Left renal pelvis (tissue), 4 donors: ENCODE data around the gene ZBTB20. TPM values are rescaled to one million over a fixed set of nuclear protein-coding genes. Genes with fewer than 3 reads are reported as not detected.
A peak's percentile ranks its signal among the peaks of the same experiment; 100 is the strongest.

Experiments used
- DNase-seq, 4 donors: peaks; one replicate each; pipeline ENCODE4 v3.0.0-alpha.2; 2013; ENCODE audit warnings: low read depth in 4 of 4, low spot score in 3 of 4
- polyA plus RNA-seq, 4 donors: library from polyadenylated mRNA; unstranded; fragments of 120-200 nt; gene quantifications; one replicate each; pipeline ENCODE4 v1.2.1, GENCODE V29; 2013; ENCODE audit not compliant: insufficient read length in 4 of 4

Gene ZBTB20
- polyA plus RNA-seq, 4 donors, result 4.8 to 6.6 (median 5.4) TPM

DNA sequence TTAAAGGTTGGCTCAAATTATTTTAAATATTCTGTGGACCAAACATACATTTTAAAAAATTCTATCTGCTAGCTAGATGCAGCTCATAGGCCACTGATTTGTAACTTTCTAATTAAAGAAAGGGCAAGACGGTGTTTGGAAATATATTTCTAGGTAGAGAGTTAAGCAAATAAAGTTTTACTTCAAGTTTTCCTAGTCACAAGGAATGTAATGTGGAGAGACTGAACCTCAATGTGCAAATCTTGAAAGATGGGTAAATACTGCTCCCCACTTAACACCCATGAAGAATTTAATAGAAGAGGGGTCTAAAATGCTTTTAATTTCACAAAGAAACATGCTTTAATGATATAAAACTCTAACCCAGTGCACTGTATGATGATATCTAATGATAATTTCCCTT, 678.0 kb downstream of the ZBTB20 start:
- DNase-seq, result no peak

DNA sequence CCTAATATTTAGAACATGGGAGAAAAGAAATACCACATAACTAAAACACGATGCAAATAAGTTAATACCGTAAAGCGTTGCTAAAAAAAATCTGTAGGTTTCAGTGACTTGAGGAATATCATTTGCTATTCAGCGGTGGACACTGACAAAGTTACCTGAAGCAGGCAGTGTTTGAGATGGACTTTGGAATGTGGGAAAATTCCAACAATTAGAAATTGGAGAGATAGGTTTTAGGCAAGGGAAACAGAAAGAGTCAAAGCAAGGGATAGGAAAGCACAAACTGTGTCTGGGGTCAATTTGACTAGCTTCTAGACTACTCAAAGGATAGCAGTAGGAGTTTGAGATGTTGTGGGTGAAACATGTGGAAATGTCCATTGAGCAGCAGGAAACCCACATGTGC, 680.3 kb downstream of the ZBTB20 start:
- DNase-seq, result no peak

DNA sequence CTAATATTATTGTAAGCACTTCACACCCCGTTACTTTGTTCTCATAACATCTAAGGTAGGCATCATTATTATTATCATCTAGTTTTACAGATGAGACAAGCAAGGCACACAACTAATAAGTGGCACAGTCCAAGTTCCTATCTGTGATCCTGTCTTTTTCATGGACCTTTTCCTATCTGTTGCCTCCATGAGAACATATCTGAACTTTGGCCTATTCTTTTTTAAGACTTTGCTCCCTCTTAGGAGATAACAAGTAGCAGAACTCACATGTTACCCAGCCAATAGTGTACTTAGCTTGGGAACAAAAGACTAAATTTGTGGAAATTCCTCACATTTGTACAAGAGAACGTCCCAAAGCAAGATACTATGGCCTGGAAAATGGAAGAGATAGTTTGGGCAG, 680.8 kb downstream of the ZBTB20 start:
- no peak for DNase-seq

DNA sequence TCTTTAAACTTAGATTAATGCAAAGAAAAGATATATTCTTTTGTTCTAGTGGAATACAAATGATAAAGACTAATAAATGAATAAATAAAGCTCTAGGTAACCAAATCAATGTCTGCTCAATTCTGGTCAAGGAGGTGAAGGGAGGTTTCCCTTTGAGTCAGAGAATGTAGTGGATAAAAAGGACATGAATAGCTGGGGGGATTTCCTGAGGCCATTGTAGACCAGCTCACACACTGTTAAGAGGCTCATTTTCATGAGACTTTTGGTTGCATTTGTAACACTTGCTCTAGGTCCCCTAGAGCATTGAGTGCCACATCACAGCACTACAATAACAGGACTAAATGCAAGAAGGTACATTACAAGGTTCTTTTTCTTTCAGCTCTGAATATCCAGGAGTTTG, 682.5 kb downstream of the ZBTB20 start:
- no peak for DNase-seq

DNA sequence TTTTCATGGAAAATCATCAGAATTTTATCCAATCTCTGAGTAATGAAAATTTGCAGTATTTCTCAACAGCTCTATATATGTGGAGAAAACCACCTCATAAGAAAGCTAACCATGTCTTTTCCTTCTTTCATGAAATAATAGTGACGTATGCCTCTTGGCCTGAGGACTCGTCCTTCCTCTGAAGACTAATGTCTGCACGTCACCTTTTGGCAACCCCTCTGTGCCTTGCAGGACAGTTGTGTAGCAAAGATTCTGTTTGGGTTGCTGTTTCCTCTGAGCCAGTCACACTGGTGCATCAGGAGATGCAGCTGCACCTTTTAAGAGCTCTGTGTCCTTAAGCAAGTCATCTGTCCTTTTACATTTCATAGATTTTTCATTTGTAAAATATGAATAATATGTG, 684.3 kb downstream of the ZBTB20 start:
- DNase-seq, result no peak

DNA sequence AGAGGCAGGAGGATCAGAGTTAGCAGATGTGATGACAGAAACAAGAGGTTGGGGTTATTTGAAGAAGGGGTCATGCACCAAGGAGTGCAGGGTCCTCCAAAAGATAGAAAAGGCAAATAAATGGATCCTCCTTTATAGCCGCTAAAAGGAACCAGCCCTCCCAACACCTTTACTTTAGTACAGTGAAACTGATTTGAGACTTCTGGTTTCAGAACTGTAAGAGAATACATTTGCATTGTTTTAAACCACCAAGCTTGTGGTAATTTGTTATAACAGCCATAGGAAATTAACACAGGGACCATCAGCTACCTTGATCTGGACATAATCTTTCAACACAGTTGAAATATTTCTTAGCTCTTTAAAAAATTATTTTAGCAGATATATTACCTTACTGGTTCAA, 686.6 kb downstream of the ZBTB20 start:
- DNase-seq, result no peak

DNA sequence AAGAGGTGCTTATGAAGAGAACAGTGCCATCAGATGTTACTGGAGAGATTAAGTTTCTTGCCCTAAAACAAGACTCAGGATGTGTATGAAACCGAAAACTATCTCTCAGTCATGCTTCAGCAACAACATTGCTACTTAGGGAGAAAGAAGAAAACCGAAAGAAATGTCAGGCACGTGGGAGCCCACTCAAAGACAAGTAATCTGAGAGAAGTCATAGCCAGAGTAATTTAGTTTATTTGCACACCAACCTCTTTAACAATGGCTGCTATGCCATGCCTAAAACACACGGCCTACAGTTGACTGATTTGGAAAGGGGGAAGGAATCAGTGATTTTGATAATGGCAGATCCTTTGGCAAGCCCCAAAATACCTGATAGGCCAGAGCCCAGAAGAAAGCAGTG, 690.3 kb downstream of the ZBTB20 start:
- DNase-seq, result no peak

DNA sequence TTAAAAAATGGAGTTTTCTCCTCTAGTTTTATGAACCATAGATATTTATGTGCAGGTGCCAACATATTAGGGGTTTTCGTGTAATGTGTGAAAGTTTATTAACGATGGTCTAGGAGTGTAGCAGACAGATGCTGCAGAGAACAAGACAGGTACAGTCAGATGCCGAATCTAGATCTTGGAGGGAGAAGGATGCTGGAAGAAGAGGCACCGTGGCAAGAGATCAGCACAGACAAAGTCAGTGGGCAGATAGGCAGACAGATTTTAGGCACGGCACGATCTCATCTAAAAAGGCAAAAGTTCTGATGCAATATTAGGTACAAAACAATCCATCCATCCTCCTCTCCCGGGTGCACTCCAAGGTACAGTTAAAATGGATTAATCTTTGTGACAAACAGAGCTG, 691.7 kb downstream of the ZBTB20 start:
- DNase-seq, result no peak

DNA sequence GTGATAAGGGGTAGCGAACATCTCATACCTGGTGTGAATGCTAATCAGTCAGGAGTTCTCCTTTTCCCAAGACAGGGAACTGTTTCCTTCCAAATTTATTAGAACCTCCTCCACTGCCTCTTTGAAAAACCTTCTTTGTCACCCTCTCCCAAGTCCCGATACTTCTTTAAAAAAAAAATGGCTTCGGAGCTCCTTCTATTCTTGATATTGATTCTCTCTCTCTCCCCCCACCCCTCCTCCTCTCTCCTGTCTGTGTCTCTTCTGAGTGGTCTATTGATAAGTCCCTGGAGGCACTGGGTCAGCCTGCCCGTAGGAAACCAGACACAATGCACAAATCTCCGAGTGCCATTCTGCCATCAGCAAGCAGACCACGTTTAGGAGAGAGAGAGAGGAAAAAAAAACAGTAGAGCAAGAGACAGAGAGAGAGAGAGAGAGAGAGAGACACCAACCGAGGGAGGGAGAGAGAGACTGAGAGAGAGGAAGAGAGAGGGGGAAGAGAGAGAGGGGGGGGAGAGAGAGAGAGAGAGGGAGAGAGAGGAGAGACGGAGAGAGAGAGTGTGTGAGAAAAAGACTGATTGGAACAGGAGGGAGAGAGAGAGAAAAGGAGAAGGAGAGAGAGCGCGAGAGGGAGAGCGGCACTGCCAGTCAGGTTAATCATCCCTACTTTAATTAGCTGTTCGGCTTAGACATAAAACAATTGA, 692.4 kb downstream of the ZBTB20 start:
- DNase-seq, result peak in 3 of 4 donors; percentile 39 to 58 (median 39)

DNA sequence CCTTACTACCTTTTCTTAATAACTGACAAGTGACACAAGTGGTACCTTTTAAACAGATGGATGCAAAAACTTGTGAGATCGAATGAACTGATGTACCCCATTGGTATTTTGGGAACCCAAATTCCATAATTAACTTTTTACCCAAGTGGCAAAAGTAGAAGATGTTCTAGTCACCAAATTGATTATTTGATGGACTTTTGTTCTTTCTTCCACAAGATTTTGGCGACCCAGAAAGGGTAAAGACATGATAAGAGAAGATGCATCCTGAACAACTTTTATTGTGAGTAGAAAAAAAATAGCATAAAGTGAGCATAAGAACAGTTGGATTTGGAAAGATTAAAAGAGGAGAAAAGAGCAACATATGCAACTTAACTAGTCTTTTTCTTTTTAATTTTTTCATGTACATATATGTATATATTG, 693.7 kb downstream of the ZBTB20 start:
- no peak for DNase-seq

DNA sequence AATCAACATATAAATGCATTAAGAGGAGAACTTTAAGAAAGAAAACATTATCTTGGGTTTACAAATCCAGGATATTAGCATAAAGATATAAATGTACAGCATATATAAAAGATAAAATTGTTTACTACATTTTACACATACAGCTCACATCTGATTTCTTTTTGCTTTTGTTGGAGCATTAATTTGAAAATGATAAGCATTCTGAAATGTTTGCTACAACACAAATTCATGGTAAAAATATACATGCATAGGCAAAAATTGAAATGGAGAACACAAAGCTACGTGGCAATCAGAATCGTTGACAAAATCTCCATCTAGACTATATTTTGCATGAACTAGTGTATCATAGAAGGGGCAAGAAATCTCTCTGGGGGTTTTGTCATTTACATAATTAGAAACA, 694.2 kb downstream of the ZBTB20 start:
- no peak for DNase-seq

DNA sequence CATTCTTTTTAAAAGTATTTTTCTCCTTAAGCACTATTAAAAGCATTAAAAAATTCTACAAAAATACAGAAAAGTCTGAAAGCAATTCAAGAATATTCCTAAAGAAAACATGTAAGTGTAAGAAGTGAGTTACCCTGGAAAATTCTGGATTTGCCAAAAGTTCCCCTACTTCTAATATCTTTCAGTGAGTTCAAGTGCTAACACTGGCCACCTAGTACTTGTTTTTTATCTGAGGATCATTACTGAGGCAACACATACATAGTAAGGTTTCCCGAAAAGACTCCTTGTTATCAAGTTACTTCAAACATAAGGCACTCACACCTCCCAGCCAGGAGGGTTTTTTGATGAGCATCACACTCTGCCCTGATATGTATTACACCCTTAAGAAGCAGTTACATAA, 694.8 kb downstream of the ZBTB20 start:
- DNase-seq, result no peak

DNA sequence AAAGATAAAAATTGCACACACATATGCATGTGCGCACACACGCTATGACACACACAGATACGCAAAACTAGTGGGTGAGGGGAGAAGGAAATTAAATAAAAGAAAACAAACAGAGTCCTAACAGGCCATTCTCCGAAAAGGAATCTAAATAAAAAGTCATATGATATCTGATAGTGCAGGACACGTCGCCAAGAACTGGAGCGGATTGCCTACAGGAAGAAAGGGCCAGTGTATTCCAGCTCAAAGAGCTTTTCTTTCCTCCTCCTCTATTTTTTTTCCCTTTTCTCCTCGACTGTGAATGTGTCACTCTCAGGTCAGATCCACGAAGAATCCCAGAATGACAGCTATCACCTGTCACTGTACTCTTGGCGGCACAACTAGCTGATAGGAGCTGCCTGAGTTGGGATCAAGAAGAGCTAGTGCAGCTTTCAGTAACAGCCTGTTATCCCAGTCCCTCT, 695.5 kb downstream of the ZBTB20 start:
- DNase-seq, result no peak

DNA sequence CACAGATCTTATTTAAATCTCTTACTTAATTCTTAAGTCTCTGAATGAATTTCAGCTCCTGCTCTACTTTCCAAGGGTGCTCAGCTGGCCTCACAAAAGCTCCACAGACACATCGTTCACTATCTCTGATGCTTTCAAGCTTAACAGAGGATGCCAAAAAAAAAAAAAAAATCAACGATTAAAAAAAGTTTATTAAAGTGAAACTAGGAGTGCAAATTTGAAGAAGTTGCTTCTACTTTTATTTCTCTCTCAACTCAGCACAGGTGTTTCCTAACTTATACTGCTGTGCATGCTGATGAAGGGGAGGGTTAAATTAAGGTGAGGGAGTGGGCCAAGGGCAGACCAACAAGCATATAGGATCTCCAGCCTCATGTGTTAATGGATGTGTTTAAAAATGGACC, 696.0 kb downstream of the ZBTB20 start:
- no peak for DNase-seq

DNA sequence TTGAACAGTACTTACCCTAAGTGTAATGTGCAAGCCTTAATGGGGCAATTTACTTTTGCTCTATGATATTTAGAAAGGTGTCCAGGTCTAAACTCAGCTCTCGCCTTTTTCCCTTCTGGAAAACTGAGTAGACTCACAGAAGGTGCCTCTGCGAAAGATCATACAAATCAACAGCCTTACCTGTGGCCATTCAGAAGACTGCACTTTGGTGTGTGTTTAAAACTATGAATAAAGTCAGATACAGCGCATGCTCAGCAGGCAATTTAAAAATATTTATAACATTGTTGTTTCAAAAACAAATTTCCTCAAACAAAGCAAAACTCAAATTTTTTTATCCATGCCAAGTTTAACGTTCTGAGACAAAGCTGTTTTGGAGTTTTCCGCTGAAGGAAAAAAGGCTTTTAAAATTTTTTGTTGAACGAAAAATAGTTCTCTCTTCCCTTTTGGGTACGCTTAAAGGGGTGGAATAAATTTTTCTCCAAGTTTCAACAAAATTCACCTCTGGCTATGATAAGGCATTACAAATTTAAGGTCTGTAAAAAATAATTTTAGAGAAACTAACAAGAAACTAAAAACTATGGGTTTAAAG, 697.0 kb downstream of the ZBTB20 start:
- no peak for DNase-seq

DNA sequence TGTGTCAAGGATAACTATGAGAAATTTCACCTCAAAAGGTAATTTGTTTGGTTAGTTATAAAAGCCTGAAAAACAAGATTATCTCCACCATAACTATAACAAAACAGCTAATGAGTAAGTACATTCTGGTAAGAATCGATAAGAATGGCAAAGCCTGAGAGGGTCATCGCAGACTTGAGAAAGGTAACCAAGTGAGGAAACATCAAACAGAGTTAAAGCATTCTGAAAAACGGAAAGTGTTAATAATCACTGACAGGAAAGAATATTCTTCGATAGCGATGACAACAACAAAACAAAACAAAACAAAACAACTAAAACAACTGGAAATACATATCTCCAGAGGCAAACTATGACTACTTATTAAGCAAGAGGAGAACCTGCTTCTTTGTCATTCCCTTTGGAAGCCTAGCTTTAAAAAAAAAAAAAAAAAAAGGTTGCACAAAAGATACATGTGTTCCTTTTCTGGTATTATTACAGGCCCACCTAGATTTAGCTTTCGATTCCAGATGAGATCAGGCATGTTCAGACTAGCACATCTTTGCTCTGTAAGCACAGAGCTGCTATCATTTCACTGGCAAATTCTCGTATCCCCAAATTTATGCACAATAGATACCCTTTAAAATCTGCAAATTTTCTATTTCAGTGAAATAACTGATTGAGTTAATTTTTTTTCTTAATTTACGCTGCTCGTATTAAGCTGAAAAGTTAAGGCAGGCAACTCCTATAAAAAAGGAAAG, 697.6 kb downstream of the ZBTB20 start:
- DNase-seq, result no peak

DNA sequence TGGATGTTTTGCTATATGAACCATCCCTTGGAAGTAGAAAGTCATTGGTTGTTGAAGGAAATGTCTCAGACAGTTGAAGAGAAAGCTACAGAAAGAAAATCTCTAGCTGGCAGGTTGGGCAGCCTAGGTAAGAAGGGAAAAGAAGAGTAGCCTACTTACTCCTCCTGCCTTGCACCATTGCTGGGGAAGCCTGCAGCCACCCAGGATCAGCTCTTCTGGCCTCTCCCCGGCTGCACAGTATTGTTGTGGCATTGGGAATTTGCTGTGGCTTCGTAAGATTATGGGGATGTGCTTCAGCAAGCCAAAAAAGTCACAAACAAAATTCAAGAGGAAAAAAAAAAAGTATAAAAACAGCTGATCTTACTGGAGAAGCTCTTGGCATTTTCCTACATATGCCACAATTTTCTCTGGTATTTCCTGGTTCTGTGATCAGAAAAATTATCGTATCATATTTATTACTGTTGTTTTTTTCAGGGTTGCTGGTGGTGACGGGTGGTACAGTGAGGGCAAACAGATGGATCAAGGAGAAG, 699.1 kb downstream of the ZBTB20 start:
- no peak for DNase-seq

DNA sequence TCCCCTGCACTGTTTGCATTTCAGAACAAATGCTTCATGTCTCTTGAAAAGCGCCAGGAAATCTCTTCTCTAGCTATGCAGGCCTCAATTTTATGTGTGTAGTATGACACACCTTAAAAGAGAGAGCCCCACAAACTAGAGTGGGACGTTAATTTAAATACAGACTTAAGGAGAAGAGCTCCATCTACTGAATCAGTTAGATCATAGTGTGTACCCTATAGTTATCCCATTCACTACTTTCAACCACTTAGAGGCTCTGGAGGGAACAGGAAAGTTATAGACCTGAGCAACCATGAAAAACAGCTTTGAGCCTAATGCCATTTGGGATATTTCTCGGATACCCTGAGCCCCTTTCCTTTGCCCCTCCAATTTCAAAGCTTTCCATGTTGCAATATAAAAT, 699.5 kb downstream of the ZBTB20 start:
- no peak for DNase-seq

DNA sequence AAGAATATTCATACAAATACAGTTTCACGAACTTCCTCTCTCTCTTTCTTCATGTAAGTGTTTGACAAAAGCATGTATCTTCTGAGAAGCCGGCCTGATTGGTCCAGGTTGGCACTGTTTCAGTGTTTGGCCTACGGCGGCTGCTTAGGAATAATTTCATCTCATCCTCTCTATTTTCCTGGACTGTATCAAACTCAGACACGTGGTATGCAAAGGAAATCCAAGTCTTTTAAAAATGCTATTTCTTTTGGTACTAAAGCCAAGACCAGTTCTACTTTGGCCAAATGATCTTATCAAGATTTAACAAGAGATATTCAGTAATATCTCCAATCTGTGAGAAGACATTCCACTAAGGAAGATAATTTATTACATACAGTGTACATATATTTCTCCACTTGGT, 700.5 kb downstream of the ZBTB20 start:
- DNase-seq, result no peak

DNA sequence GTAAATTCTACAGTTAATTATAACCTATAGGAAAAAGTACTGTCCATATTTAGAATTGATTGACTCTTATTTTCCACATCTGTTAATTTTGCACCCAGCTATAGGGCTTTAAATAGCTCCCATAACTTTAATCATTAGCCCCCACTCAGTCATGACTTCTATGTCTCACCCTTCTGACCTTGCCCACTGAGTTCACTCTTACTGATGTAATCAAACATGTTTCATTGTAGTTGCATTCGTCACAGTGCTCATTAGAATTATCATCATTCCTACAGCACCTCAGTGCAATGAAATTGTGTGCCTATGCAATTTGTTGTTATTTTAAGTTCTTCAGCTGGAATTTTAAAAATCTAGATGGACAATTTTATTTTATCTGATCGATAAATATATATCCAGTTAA, 701.9 kb downstream of the ZBTB20 start:
- DNase-seq, result no peak

DNA sequence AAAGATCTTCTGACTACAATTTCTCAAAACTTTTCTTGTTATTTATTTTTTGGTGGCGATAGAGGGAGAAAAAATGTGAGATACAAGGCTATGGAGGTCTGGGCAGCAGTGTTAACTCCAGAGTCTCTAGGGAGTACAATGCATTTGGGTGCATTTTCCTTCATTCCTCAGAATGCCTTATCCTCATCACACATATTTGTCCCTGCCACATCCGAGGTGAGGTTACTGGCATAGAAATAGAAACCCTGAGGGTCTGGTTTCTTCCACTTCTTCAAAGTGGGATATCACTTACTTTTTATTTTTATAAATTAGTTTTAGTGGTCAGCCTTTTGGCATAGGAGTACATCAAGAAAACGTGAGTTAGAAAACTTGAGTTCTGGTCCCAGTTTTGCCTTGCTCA, 702.9 kb downstream of the ZBTB20 start:
- DNase-seq, result no peak

DNA sequence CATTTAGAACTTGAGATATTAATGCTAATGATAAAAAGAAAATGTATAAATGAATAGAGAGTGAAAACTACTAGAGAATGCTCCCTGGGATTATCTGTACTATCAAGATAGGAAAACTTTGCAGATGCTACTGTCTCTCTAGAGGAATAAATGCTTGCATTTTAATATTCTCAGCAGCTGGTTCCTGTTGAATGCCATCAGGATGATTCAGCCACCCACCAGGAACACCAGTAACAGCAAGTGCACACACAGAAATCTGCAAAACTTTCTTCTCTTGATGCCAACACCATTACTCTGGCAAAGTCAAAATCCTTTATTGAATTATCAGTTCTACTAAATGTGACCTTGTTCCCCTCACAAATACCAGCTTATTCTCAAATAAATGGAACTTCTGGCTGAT, 704.8 kb downstream of the ZBTB20 start:
- no peak for DNase-seq
